ENCODE results near the gene NEK9. TPM values are rescaled to one million over a fixed set of nuclear protein-coding genes. Genes with fewer than 3 reads are reported as not detected.

NEK9 gene
- total RNA-seq, 2 donors from 2014 or later: 45.7 to 49.2 TPM

GRCh38 chr14:75041613-75042012 is 85.2 kb downstream of the NEK9 start:
- Histone ChIP-seq H3K27ac (no peak overlapping the region), H3K4me3 (no peak overlapping the region), H3K9me3 (no peaks in the 10 kb centered on the region), H3K36me3 (peaks cover 39% of the 10 kb centered on the region), H3K4me1 (peaks cover 0 to 4% of the 10 kb centered on the region in 2 donors), H3K27me3 (no peaks in the 10 kb centered on the region)
- no peak for TF ChIP-seq CTCF (IDR thresholded peaks at IDR 0.05)
- DNase-seq (ENCODE audit: low spot score): no peak

- H3K4me3 ChIP-seq: no peak overlapping the region
- H3K4me1 ChIP-seq: peaks cover 0 to 4% of the 10 kb centered on the region in 2 donors
- H3K9me3 ChIP-seq: no peaks in the 10 kb centered on the region
- H3K36me3 ChIP-seq: peaks cover 39% of the 10 kb centered on the region
- TF ChIP-seq CTCF (IDR thresholded peaks at IDR 0.05): no peak
- no peak overlapping the region for H3K27ac ChIP-seq
- DNase-seq (ENCODE audit: low spot score): no peak
- H3K27me3 ChIP-seq: no peaks in the 10 kb centered on the region
Measured at GRCh38 chr14:75040959-75041358, 85.9 kb downstream of the NEK9 start.

- DNase-seq (ENCODE audit: low spot score): no peak
- no peaks in the 10 kb centered on the region for H3K27me3 ChIP-seq
- H3K27ac ChIP-seq: no peak overlapping the region
- no peak overlapping the region for H3K4me3 ChIP-seq
- peaks cover 39% of the 10 kb centered on the region for H3K36me3 ChIP-seq
- no peaks in the 10 kb centered on the region for H3K9me3 ChIP-seq
- H3K4me1 ChIP-seq: peaks cover 0 to 4% of the 10 kb centered on the region in 2 donors
- no peak for TF ChIP-seq CTCF (IDR thresholded peaks at IDR 0.05)
Measured at GRCh38 chr14:75040507-75040906, 86.3 kb downstream of the NEK9 start.

- no peaks in the 10 kb centered on the region for H3K9me3 ChIP-seq
- H3K27ac ChIP-seq: no peak overlapping the region
- H3K4me1 ChIP-seq: no peaks in the 10 kb centered on the region
- DNase-seq (ENCODE audit: low spot score): no peak
- H3K27me3 ChIP-seq: no peaks in the 10 kb centered on the region
- no peak overlapping the region for H3K4me3 ChIP-seq
- TF ChIP-seq CTCF (IDR thresholded peaks at IDR 0.05): no peak
- peaks cover 60% of the 10 kb centered on the region for H3K36me3 ChIP-seq
Measured at GRCh38 chr14:75032939-75033338, 93.9 kb downstream of the NEK9 start.

- no peak for TF ChIP-seq CTCF (IDR thresholded peaks at IDR 0.05)
Measured at GRCh38 chr14:75030147-75030546, 96.7 kb downstream of the NEK9 start.

More at GRCh38 chr14:75030147-75030546, 96.7 kb downstream of the NEK9 start:
- Histone ChIP-seq H3K4me3 (no peak overlapping the region), H3K27me3 (no peaks in the 10 kb centered on the region), H3K36me3 (peaks cover 59% of the 10 kb centered on the region), H3K4me1 (no peaks in the 10 kb centered on the region), H3K9me3 (no peaks in the 10 kb centered on the region), H3K27ac (no peak overlapping the region)
- no peak for DNase-seq (ENCODE audit: low spot score)

Other genes with a start within 250 kb of the NEK9 start
- gene DLST, start 245.1 kb downstream of the NEK9 start, total RNA-seq: 100 to 1,000 TPM in 1 of 2 donors, 10 to 100 TPM in 1; 71.1 to 105 TPM
- 10 to 100 TPM in 1 of 2 donors, 1 to 10 TPM in 1; 7.6 to 10.3 TPM for gene RPS6KL1, start 203.8 kb downstream of the NEK9 start, total RNA-seq
- 1 to 10 TPM; 3.3 to 7.0 TPM for gene PGF, start 171.5 kb downstream of the NEK9 start, total RNA-seq
- gene EIF2B2, start 124.1 kb downstream of the NEK9 start, total RNA-seq: 10 to 100 TPM; 26.1 to 35.3 TPM
- 10 to 100 TPM; 16.1 to 19.1 TPM for gene MLH3, start 75.6 kb downstream of the NEK9 start, total RNA-seq
- 10 to 100 TPM; 11.0 to 19.5 TPM for gene ACYP1, start 63.0 kb downstream of the NEK9 start, total RNA-seq
- gene ZC2HC1C, start 57.4 kb downstream of the NEK9 start, total RNA-seq: 10 to 100 TPM in 1 of 2 donors, 1 to 10 TPM in 1; 4.8 to 10.5 TPM
- gene TMED10, start 49.6 kb upstream of the NEK9 start, total RNA-seq: 100 to 1,000 TPM; 261 to 325 TPM
- 100 to 1,000 TPM; 232 to 555 TPM for gene FOS, start 151.8 kb upstream of the NEK9 start, total RNA-seq

Data from right atrium auricular region (tissue), 2 donors.